PC-9 (cell line): ENCODE results near the gene TSPYL4. TPM values are rescaled to one million over a fixed set of nuclear protein-coding genes. Genes with fewer than 3 reads are reported as not detected.
A peak's percentile ranks its signal among the peaks of the same experiment; 100 is the strongest.

Experiments used
- BruUV-seq: library from RNA; stranded (reverse); fragments of 400-500 nt; replicated peaks from 2 replicates; lab custom pipeline; 2021; lab: Mats Ljungman, UMichigan
- CTCF ChIA-PET: fragments of 300-600 bp; sonication (Branson Sonifier 250); formaldehyde crosslinking; loops from one replicate; lab custom pipeline; 2022; ENCODE audit warnings: antibody characterized with exemption; lab: Charles Lee
- POLR2A ChIA-PET: fragments of 300-600 bp; sonication (Branson Sonifier 250); formaldehyde crosslinking; loops from one replicate; lab custom pipeline; 2022; ENCODE audit warnings: antibody characterized with exemption; ENCODE audit not compliant: unreplicated experiment; lab: Charles Lee
- DNase-seq, 2 experiments: peaks; one replicate each; pipeline versions ENCODE4 v3.0.0 to v3.0.0-alpha.2; 2015 to 2022; ENCODE audit warnings: mixed read lengths in 1 of 2
- H2AFZ ChIP-seq: fragments of 200-600 bp; sonication (generic); 2 replicates; pipeline ENCODE4 v1.8.1; 2017; ENCODE audit warnings: antibody characterized with exemption
- H3F3A ChIP-seq: fragments of 200-600 bp; sonication (generic); 2 replicates; pipeline ENCODE4 v1.8.1; 2017; ENCODE audit warnings: antibody characterized with exemption, mild to moderate bottlenecking, low read depth; ENCODE audit not compliant: insufficient read depth
- H3K27ac ChIP-seq: fragments of 200-600 bp; sonication (generic); 2 replicates; pipeline ENCODE4 v1.6.1; 2016; ENCODE audit warnings: mixed run types
- H3K27me3 ChIP-seq: fragments of 200-600 bp; sonication (generic); 2 replicates; pipeline ENCODE4 v1.6.1; 2016; ENCODE audit warnings: low read depth, mixed run types; ENCODE audit not compliant: insufficient read depth
- H3K36me3 ChIP-seq: fragments of 200-600 bp; sonication (generic); 2 replicates; pipeline ENCODE4 v1.6.1; 2016; ENCODE audit warnings: low read depth, mixed run types
- H3K4me1 ChIP-seq: fragments of 200-600 bp; sonication (generic); replicated peaks from 2 replicates; pipeline ENCODE4 v1.6.1; 2016; ENCODE audit warnings: mixed run types; ENCODE audit not compliant: insufficient read depth
- H3K4me2 ChIP-seq: fragments of 200-600 bp; sonication (generic); 2 replicates; pipeline ENCODE4 v1.6.1; 2017; ENCODE audit warnings: mixed run types
- H3K4me3 ChIP-seq: fragments of 200-600 bp; sonication (generic); 2 replicates; pipeline ENCODE4 v1.6.1; 2016; ENCODE audit warnings: mixed run types
- H3K79me2 ChIP-seq: fragments of 200-600 bp; sonication (generic); 2 replicates; pipeline ENCODE4 v1.6.1; 2017; ENCODE audit warnings: low read depth, mixed run types
- H3K9me2 ChIP-seq: fragments of 200-600 bp; sonication (generic); 2 replicates; pipeline ENCODE4 v1.8.1; 2017; ENCODE audit warnings: mild to moderate bottlenecking; ENCODE audit not compliant: insufficient read depth
- H3K9me3 ChIP-seq: fragments of 200-600 bp; sonication (generic); 2 replicates; pipeline ENCODE4 v1.8.1; 2016; ENCODE audit warnings: low read depth; ENCODE audit not compliant: insufficient read depth
- H4K20me1 ChIP-seq: fragments of 200-600 bp; sonication (generic); 2 replicates; pipeline ENCODE4 v1.8.1; 2017; ENCODE audit not compliant: insufficient read depth
- EZH2 ChIP-seq: fragments of 200-600 bp; sonication (generic); IDR thresholded peaks from 2 replicates; pipeline ENCODE4 v1.8.0; 2017; ENCODE audit warnings: antibody characterized with exemption, low read depth
- intact Hi-C: fragments of 100-400 bp; cut with micrococcal nuclease; formaldehyde crosslinking; loops from one replicate; pipeline ENCODE4 v1.10.0; 2022; ENCODE audit not compliant: unreplicated experiment
- total RNA-seq: library from RNA; stranded (reverse); gene quantifications from 2 replicates; pipeline ENCODE4 v1.2.3, GENCODE V29; 2021
- TF ChIP-seq, protein P1 (sequence below): fragments of 200-600 bp; sonication (generic); conservative IDR thresholded peaks from 2 replicates; pipeline ENCODE4 v1.6.1; 2017; ENCODE audit warnings: mixed run types, antibody characterized with exemption, mild to moderate bottlenecking, moderate library complexity

The TSPYL4 gene
- total RNA-seq, 1 experiment from 2014 or later: 10.9 TPM

DNA sequence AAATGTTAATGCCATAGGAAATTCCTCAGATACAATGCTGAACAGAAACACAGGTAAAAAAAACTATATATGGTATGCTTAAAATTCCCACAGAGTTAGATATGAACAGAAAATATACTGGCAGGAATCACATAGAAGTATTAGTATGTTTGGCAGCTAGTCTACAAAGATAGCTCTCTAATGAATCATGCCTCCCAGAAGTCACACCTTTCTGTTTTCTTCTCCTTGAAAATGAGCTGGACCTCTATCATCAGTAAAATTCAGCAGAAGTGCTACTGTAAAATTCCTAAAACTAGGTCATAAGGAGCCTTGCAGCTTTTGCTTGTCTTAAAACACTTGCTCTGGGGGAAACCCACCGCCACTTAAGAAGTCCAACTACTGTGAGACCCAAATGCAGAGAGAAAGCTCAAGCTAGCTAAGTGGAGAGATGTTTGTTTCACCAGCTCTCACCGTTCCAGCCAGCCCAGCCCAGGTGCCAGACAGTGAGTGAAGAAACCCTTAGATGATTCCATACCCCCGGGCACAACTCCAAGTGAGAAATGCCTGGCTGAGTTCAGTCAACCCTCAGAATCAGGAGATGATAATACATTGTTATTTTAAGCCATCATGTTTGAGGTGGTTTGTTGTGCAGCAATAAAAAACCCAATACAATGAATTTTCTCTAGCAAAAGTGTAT is 43.0 kb downstream of the TSPYL4 start:
- H3K9me2 ChIP-seq: no peaks in the 10 kb centered on the region; the same call in 1 of the 2 replicates
- no peaks in the 10 kb centered on the region; the same call in 1 of the 2 replicates for H4K20me1 ChIP-seq
- H3K27me3 ChIP-seq: no peaks in the 10 kb centered on the region
- H3K4me1 ChIP-seq: peaks cover 20% of the 10 kb centered on the region
- H2AFZ ChIP-seq: peak overlapping the region; percentile 26; the same call in 1 of the 2 replicates
- ChIA-PET POLR2A (interaction anchor here (0.6 to 0.7 kb wide), 4 partner anchors 66 to 1398 kb away, joined by 3 to 4 read pairs (median 3); no protein-coding TSS in a partner anchor), CTCF (no interaction called here)
- H3K4me2 ChIP-seq: peak overlapping the region; percentile 48; the same call in 1 of the 2 replicates
- peaks cover 20% of the 10 kb centered on the region for H3F3A ChIP-seq
- H3K4me3 ChIP-seq: no peak overlapping the region
- H3K36me3 ChIP-seq: no peaks in the 10 kb centered on the region
- intact Hi-C loops: loop anchor here (5.0 kb wide), 1 partner anchor 199 kb away; no protein-coding TSS in a partner anchor
- peak; percentile 70 to 73 for DNase-seq
- no TSS peak for BruUV-seq
- TF ChIP-seq EZH2: no peak
- TF ChIP-seq, protein P1, sequence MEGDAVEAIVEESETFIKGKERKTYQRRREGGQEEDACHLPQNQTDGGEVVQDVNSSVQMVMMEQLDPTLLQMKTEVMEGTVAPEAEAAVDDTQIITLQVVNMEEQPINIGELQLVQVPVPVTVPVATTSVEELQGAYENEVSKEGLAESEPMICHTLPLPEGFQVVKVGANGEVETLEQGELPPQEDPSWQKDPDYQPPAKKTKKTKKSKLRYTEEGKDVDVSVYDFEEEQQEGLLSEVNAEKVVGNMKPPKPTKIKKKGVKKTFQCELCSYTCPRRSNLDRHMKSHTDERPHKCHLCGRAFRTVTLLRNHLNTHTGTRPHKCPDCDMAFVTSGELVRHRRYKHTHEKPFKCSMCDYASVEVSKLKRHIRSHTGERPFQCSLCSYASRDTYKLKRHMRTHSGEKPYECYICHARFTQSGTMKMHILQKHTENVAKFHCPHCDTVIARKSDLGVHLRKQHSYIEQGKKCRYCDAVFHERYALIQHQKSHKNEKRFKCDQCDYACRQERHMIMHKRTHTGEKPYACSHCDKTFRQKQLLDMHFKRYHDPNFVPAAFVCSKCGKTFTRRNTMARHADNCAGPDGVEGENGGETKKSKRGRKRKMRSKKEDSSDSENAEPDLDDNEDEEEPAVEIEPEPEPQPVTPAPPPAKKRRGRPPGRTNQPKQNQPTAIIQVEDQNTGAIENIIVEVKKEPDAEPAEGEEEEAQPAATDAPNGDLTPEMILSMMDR: no peak
- H3K9me3 ChIP-seq: no peaks in the 10 kb centered on the region
- no peaks in the 10 kb centered on the region for H3K79me2 ChIP-seq
- peak overlapping the region; percentile 53 for H3K27ac ChIP-seq

DNA sequence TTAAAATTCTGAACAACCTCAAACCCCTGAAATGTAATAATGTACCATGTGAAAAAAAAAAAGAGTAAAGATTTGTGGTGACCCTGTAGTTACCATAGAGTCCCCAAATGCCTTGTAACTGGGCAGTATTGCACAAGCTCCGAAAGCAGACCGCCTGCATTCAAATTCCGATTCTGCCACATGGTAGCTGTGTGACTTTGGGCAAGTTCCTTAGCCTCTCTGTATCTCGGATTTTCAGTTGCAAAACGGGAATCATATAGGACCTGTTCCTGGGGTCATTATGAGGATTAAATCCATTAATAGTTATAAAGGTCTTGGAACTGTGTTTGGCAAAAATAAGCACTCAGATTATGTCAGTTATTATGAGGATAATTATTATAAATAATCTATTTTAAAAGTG is 43.6 kb downstream of the TSPYL4 start:
- Histone ChIP-seq H3K36me3 (no peaks in the 10 kb centered on the region), H4K20me1 (no peaks in the 10 kb centered on the region; the same call in 1 of the 2 replicates), H2AFZ (no peak overlapping the region), H3K79me2 (no peaks in the 10 kb centered on the region), H3K4me2 (peak overlapping the region; percentile 48; the same call in 1 of the 2 replicates), H3F3A (peaks cover 20% of the 10 kb centered on the region), H3K27ac (no peak overlapping the region), H3K27me3 (no peaks in the 10 kb centered on the region), H3K4me1 (peaks cover 20% of the 10 kb centered on the region), H3K9me3 (no peaks in the 10 kb centered on the region), H3K4me3 (no peak overlapping the region), H3K9me2 (no peaks in the 10 kb centered on the region; the same call in 1 of the 2 replicates)
- TF ChIP-seq EZH2: no peak
- TF ChIP-seq, protein P1: no peak
- no TSS peak for BruUV-seq
- intact Hi-C loops: loop anchor here (5.0 kb wide), 1 partner anchor 198 kb away; no protein-coding TSS in a partner anchor
- CTCF ChIA-PET: no interaction called here
- POLR2A ChIA-PET: interaction anchor here (0.6 to 0.7 kb wide), 3 partner anchors 67 to 1398 kb away, joined by 3 read pairs; no protein-coding TSS in a partner anchor
- no peak for DNase-seq

DNA sequence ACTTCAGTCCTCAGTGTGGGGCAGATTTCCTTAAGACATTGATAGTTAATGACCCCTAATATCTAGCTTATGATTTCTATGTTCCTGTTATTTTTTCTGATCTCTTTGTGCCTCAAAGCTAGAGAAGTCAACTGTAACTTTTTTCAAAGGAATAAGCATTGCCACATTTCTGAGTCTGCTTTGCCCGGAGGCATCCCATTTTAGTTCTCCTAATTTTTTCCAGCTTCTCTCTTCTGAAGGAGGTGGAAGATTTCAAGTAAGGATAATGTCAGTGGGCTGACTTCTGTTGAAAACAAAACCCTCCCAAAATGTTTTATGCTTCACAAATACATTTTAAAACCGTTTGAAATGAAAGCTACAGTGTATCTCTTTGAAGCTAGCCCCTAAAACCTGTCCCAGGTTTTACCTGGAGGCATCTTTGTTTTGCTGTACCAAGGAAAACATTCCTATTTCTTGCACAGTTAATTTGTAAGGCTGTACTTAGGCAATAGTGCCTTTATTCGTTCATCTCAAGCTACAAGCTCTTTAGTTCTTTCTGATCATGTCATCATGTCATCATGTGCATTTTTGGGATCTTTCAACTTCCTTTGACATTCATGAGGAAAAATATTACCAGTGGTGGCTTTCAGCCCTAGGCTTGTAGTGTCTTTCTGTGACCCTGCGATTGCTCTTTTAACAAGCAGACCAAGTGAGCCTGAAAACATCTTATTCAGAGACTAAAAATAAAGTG is 45.7 kb downstream of the TSPYL4 start:
- ChIA-PET POLR2A (no interaction called here), CTCF (no interaction called here)
- no peak for DNase-seq
- peaks cover 20% of the 10 kb centered on the region for H3K4me1 ChIP-seq
- no TSS peak for BruUV-seq
- intact Hi-C loops: no loop called here
- H3K27me3 ChIP-seq: no peaks in the 10 kb centered on the region
- no peak overlapping the region for H3K4me3 ChIP-seq
- H3K79me2 ChIP-seq: no peaks in the 10 kb centered on the region
- no peaks in the 10 kb centered on the region for H3K36me3 ChIP-seq
- no peak overlapping the region for H3K27ac ChIP-seq
- no peaks in the 10 kb centered on the region; the same call in 1 of the 2 replicates for H3K9me2 ChIP-seq
- TF ChIP-seq, protein P1: no peak
- H2AFZ ChIP-seq: no peak overlapping the region
- H3F3A ChIP-seq: peaks cover 20% of the 10 kb centered on the region
- no peaks in the 10 kb centered on the region; the same call in 1 of the 2 replicates for H4K20me1 ChIP-seq
- no peaks in the 10 kb centered on the region for H3K9me3 ChIP-seq
- H3K4me2 ChIP-seq: no peak overlapping the region
